Dendritic cell treated with granulocyte-macrophage colony-stimulating factor and Interleukin-4, amounts not matched to agents 40 ng/mL and 50 ng/mL, for 4 days (primary cell): ENCODE data around the gene PDLIM1.

Source experiments
- H3K27ac Mint-ChIP-seq: one replicate; pipeline ENCODE4 v1.8.0; 2022; ENCODE audit warnings: mild to moderate bottlenecking, mixed read lengths
- H3K27me3 Mint-ChIP-seq: one replicate; pipeline ENCODE4 v1.8.0; 2022; ENCODE audit warnings: mild to moderate bottlenecking, mixed read lengths
- H3K36me3 Mint-ChIP-seq: one replicate; pipeline ENCODE4 v1.8.0; 2022; ENCODE audit warnings: low read depth, mixed read lengths
- H3K4me1 Mint-ChIP-seq: one replicate; pipeline ENCODE4 v1.8.0; 2022; ENCODE audit warnings: low read depth, mixed read lengths
- H3K4me3 Mint-ChIP-seq: one replicate; pipeline ENCODE4 v1.8.0; 2022; ENCODE audit warnings: mild to moderate bottlenecking, moderate library complexity, mixed read lengths
- H3K9me3 Mint-ChIP-seq: one replicate; pipeline ENCODE4 v1.8.0; 2022; ENCODE audit warnings: mixed read lengths
- intact Hi-C: fragments of 100-400 bp; cut with micrococcal nuclease; formaldehyde crosslinking; loops from one replicate; pipeline ENCODE4 v1.15.0; 2022

Gene PDLIM1

GRCh38 chr10:95326396-95326795 is 35.6 kb upstream of the PDLIM1 start:
- intact Hi-C loops, result no loop called here
- no peak overlapping the region for H3K27ac Mint-ChIP-seq
- no peaks in the 10 kb centered on the region for H3K4me1 Mint-ChIP-seq
- no peaks in the 10 kb centered on the region for H3K9me3 Mint-ChIP-seq
- H3K27me3 Mint-ChIP-seq, result no peaks in the 10 kb centered on the region
- H3K4me3 Mint-ChIP-seq, result no peak overlapping the region
- no peaks in the 10 kb centered on the region for H3K36me3 Mint-ChIP-seq

GRCh38 chr10:95325863-95326262 is 35.1 kb upstream of the PDLIM1 start:
- Mint-ChIP-seq H3K4me3 (no peak overlapping the region), H3K4me1 (no peaks in the 10 kb centered on the region), H3K36me3 (no peaks in the 10 kb centered on the region), H3K27me3 (no peaks in the 10 kb centered on the region), H3K27ac (no peak overlapping the region), H3K9me3 (no peaks in the 10 kb centered on the region)
- intact Hi-C loops, result no loop called here

- no peaks in the 10 kb centered on the region for H3K9me3 Mint-ChIP-seq
- H3K4me1 Mint-ChIP-seq, result no peaks in the 10 kb centered on the region
- H3K27me3 Mint-ChIP-seq, result peaks cover 1% of the 10 kb centered on the region
- intact Hi-C loops, result no loop called here
- no peaks in the 10 kb centered on the region for H3K36me3 Mint-ChIP-seq
- H3K4me3 Mint-ChIP-seq, result no peak overlapping the region
- no peak overlapping the region for H3K27ac Mint-ChIP-seq
Measured at GRCh38 chr10:95324436-95325268, 33.8 kb upstream of the PDLIM1 start.

- H3K9me3 Mint-ChIP-seq, result no peaks in the 10 kb centered on the region
- H3K36me3 Mint-ChIP-seq, result no peaks in the 10 kb centered on the region
- no peak overlapping the region for H3K27ac Mint-ChIP-seq
- H3K4me3 Mint-ChIP-seq, result no peak overlapping the region
- intact Hi-C loops, result no loop called here
- no peaks in the 10 kb centered on the region for H3K4me1 Mint-ChIP-seq
- peaks cover 1% of the 10 kb centered on the region for H3K27me3 Mint-ChIP-seq
Measured at GRCh38 chr10:95321554-95322301, 30.9 kb upstream of the PDLIM1 start.

GRCh38 chr10:95319239-95319638 is 28.4 kb upstream of the PDLIM1 start:
- no peaks in the 10 kb centered on the region for H3K36me3 Mint-ChIP-seq
- intact Hi-C loops, result no loop called here
- peaks cover 1% of the 10 kb centered on the region for H3K27me3 Mint-ChIP-seq
- no peak overlapping the region for H3K27ac Mint-ChIP-seq
- H3K4me1 Mint-ChIP-seq, result no peaks in the 10 kb centered on the region
- no peak overlapping the region for H3K4me3 Mint-ChIP-seq
- H3K9me3 Mint-ChIP-seq, result no peaks in the 10 kb centered on the region

GRCh38 chr10:95315509-95315908 is 24.7 kb upstream of the PDLIM1 start:
- Mint-ChIP-seq H3K9me3 (no peaks in the 10 kb centered on the region), H3K4me3 (no peak overlapping the region), H3K36me3 (no peaks in the 10 kb centered on the region), H3K27me3 (peaks cover 4% of the 10 kb centered on the region), H3K27ac (no peak overlapping the region), H3K4me1 (peaks cover under 1% of the 10 kb centered on the region)
- intact Hi-C loops, result no loop called here

GRCh38 chr10:95314192-95314918 is 23.6 kb upstream of the PDLIM1 start:
- H3K27ac Mint-ChIP-seq, result no peak overlapping the region
- H3K4me3 Mint-ChIP-seq, result no peak overlapping the region

GRCh38 chr10:95312986-95313495 is 22.2 kb upstream of the PDLIM1 start:
- H3K4me1 Mint-ChIP-seq, result peaks cover 6% of the 10 kb centered on the region
- H3K27me3 Mint-ChIP-seq, result peaks cover 4% of the 10 kb centered on the region
- no peak overlapping the region for H3K27ac Mint-ChIP-seq
- H3K4me3 Mint-ChIP-seq, result no peak overlapping the region
- intact Hi-C loops, result no loop called here
- H3K36me3 Mint-ChIP-seq, result no peaks in the 10 kb centered on the region
- no peaks in the 10 kb centered on the region for H3K9me3 Mint-ChIP-seq

More at GRCh38 chr10:95314192-95314918, 23.6 kb upstream of the PDLIM1 start:
- peaks cover 4% of the 10 kb centered on the region for H3K27me3 Mint-ChIP-seq
- intact Hi-C loops, result no loop called here
- no peaks in the 10 kb centered on the region for H3K36me3 Mint-ChIP-seq
- peaks cover 6% of the 10 kb centered on the region for H3K4me1 Mint-ChIP-seq
- no peaks in the 10 kb centered on the region for H3K9me3 Mint-ChIP-seq

GRCh38 chr10:95312257-95312656 is 21.5 kb upstream of the PDLIM1 start:
- intact Hi-C loops, result no loop called here
- no peak overlapping the region for H3K27ac Mint-ChIP-seq
- peaks cover 4% of the 10 kb centered on the region for H3K27me3 Mint-ChIP-seq
- no peaks in the 10 kb centered on the region for H3K9me3 Mint-ChIP-seq
- peaks cover 6% of the 10 kb centered on the region for H3K4me1 Mint-ChIP-seq
- no peaks in the 10 kb centered on the region for H3K36me3 Mint-ChIP-seq
- H3K4me3 Mint-ChIP-seq, result no peak overlapping the region

GRCh38 chr10:95309958-95310357 is 19.2 kb upstream of the PDLIM1 start:
- H3K27ac Mint-ChIP-seq, result no peak overlapping the region
- H3K9me3 Mint-ChIP-seq, result no peaks in the 10 kb centered on the region
- H3K4me3 Mint-ChIP-seq, result no peak overlapping the region
- no peaks in the 10 kb centered on the region for H3K36me3 Mint-ChIP-seq
- peaks cover 4% of the 10 kb centered on the region for H3K27me3 Mint-ChIP-seq
- intact Hi-C loops, result no loop called here
- H3K4me1 Mint-ChIP-seq, result peaks cover 6% of the 10 kb centered on the region

- H3K4me1 Mint-ChIP-seq, result peaks cover 6% of the 10 kb centered on the region
- H3K36me3 Mint-ChIP-seq, result no peaks in the 10 kb centered on the region
- no peak overlapping the region for H3K27ac Mint-ChIP-seq
- H3K4me3 Mint-ChIP-seq, result no peak overlapping the region
- intact Hi-C loops, result no loop called here
- H3K27me3 Mint-ChIP-seq, result peaks cover 4% of the 10 kb centered on the region
- no peaks in the 10 kb centered on the region for H3K9me3 Mint-ChIP-seq
Measured at GRCh38 chr10:95308389-95309302, 17.8 kb upstream of the PDLIM1 start.

- intact Hi-C loops, result no loop called here
- H3K27ac Mint-ChIP-seq, result no peak overlapping the region
- H3K9me3 Mint-ChIP-seq, result no peaks in the 10 kb centered on the region
- H3K4me3 Mint-ChIP-seq, result no peak overlapping the region
- no peaks in the 10 kb centered on the region for H3K36me3 Mint-ChIP-seq
- H3K27me3 Mint-ChIP-seq, result no peaks in the 10 kb centered on the region
- peaks cover 6% of the 10 kb centered on the region for H3K4me1 Mint-ChIP-seq
Measured at GRCh38 chr10:95306851-95307250, 16.0 kb upstream of the PDLIM1 start.

GRCh38 chr10:95306318-95306650 is 15.5 kb upstream of the PDLIM1 start:
- intact Hi-C loops, result no loop called here
- H3K36me3 Mint-ChIP-seq, result no peaks in the 10 kb centered on the region
- H3K27me3 Mint-ChIP-seq, result no peaks in the 10 kb centered on the region
- no peak overlapping the region for H3K4me3 Mint-ChIP-seq
- H3K4me1 Mint-ChIP-seq, result peaks cover 6% of the 10 kb centered on the region
- H3K9me3 Mint-ChIP-seq, result no peaks in the 10 kb centered on the region
- H3K27ac Mint-ChIP-seq, result no peak overlapping the region
